ENCODE data around the gene SLC35F3.

DNA sequence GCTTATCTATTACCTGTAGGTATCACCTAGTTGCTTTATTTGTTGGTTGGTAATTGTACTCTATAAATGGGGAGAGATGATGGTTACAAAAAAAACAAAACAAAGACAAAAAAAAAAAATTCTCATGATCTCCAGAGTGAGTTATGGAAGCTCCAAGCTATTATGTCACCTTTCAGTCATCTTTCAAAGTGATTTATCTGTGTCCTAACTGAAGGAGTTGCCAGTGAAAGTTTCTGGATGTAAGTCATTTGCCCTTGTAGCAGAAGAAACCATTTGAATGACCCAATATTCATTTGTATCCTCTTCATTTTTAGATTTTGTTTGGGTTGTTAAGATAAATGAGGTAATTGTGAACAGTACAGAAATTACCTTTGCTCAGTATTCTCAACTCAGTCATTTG lies 3.6 kb downstream of the SLC35F3 start:
- TF ChIP-seq, protein P1, sequence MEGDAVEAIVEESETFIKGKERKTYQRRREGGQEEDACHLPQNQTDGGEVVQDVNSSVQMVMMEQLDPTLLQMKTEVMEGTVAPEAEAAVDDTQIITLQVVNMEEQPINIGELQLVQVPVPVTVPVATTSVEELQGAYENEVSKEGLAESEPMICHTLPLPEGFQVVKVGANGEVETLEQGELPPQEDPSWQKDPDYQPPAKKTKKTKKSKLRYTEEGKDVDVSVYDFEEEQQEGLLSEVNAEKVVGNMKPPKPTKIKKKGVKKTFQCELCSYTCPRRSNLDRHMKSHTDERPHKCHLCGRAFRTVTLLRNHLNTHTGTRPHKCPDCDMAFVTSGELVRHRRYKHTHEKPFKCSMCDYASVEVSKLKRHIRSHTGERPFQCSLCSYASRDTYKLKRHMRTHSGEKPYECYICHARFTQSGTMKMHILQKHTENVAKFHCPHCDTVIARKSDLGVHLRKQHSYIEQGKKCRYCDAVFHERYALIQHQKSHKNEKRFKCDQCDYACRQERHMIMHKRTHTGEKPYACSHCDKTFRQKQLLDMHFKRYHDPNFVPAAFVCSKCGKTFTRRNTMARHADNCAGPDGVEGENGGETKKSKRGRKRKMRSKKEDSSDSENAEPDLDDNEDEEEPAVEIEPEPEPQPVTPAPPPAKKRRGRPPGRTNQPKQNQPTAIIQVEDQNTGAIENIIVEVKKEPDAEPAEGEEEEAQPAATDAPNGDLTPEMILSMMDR (conservative IDR thresholded peaks at IDR 0.05; ENCODE audit: low read depth, low read length): no peak
- no peak for TF ChIP-seq EZH2 (IDR thresholded peaks at IDR 0.05; ENCODE audit: borderline replicate concordance, low read depth, low read length, poor library complexity, severe bottlenecking)
